ENCODE measurements around the gene SERGEF. TPM values are rescaled to one million over a fixed set of nuclear protein-coding genes. Genes with fewer than 3 reads are reported as not detected.

The SERGEF gene
- total and polyA plus RNA-seq, 12 donors, result 14.8 to 105 (median 19.9) TPM

GRCh38 chr11:17828311-17828751 lies 184.5 kb downstream of the SERGEF start:
- ATAC-seq (peak; percentile 78 to 98 (median 96)), DNase-seq (peak; percentile 37 to 44)
- intact Hi-C loops (cut with DNase I), result loop anchor here in 1 of 10 donors (5.0 kb wide), 1 partner anchor 56 kb away; no protein-coding TSS in a partner anchor
- TF ChIP-seq CTCF (IDR thresholded peaks at IDR 0.05), result no peak
- H3K4me1 ChIP-seq, result peaks cover 0 to 26% (median under 1%) of the 10 kb centered on the region in 9 donors
- H3K36me3 ChIP-seq, result no peaks in the 10 kb centered on the region
- WGBS, 2 donors, result 65 to 73% methylated on average over 9 of the region's 9 CpGs
- no peaks in the 10 kb centered on the region for H3K9me3 ChIP-seq
- H3K27ac ChIP-seq, result peak overlapping the region in 5 of 10 donors; percentile 1 to 56 (median 19)
- H3K4me3 ChIP-seq, result no peak overlapping the region
- no peaks in the 10 kb centered on the region for H3K27me3 ChIP-seq

- Histone ChIP-seq H3K27ac (no peak overlapping the region), H3K27me3 (no peaks in the 10 kb centered on the region), H3K4me1 (peaks cover 3 to 39% (median 14%) of the 10 kb centered on the region in 9 donors), H3K36me3 (no peaks in the 10 kb centered on the region), H3K9me3 (no peaks in the 10 kb centered on the region), H3K4me3 (no peak overlapping the region)
- ATAC-seq (no peak), DNase-seq (no peak)
- intact Hi-C loops (cut with DNase I), result loop anchor here in 1 of 10 donors (5.0 kb wide), 1 partner anchor 55 kb away; no protein-coding TSS in a partner anchor
- 91 to 93% methylated on average over 5 of the region's 5 CpGs for WGBS, 2 donors
- TF ChIP-seq CTCF (IDR thresholded peaks at IDR 0.05), result peak in 2 of 9 donors; percentile 13 to 17
Observed at GRCh38 chr11:17827006-17827405, 185.8 kb downstream of the SERGEF start.

- Histone ChIP-seq H3K9me3 (no peaks in the 10 kb centered on the region), H3K4me1 (peaks cover 8 to 29% (median 19%) of the 10 kb centered on the region in 9 donors), H3K36me3 (no peaks in the 10 kb centered on the region), H3K27me3 (no peaks in the 10 kb centered on the region), H3K27ac (peak overlapping the region in 7 of 10 donors; percentile 27 to 73 (median 49)), H3K4me3 (no peak overlapping the region)
- intact Hi-C loops (cut with DNase I), result no loop called here
- DNase-seq (no peak), ATAC-seq (peak in 3 of 8 donors; percentile 18 to 40 (median 31))
- 56 to 61% methylated on average over 5 of the region's 5 CpGs for WGBS, 2 donors
- TF ChIP-seq CTCF (IDR thresholded peaks at IDR 0.05), result no peak
Observed at GRCh38 chr11:17822401-17822781, 190.5 kb downstream of the SERGEF start.

- no peaks in the 10 kb centered on the region for H3K36me3 ChIP-seq
- H3K27me3 ChIP-seq, result no peaks in the 10 kb centered on the region
- no peak for TF ChIP-seq CTCF (IDR thresholded peaks at IDR 0.05)
- peak overlapping the region in 8 of 10 donors; percentile 27 to 73 (median 48) for H3K27ac ChIP-seq
- DNase-seq (peak in 1 of 2 donors; percentile 21), ATAC-seq (peak; percentile 51 to 92 (median 73))
- no peak overlapping the region for H3K4me3 ChIP-seq
- no peaks in the 10 kb centered on the region for H3K9me3 ChIP-seq
- WGBS, 2 donors, result 30 to 34% methylated on average over 4 of the region's 4 CpGs
- intact Hi-C loops (cut with DNase I), result no loop called here
- peaks cover 8 to 31% (median 17%) of the 10 kb centered on the region in 9 donors for H3K4me1 ChIP-seq
Observed at GRCh38 chr11:17821648-17822400, 191.0 kb downstream of the SERGEF start.

All from heart right ventricle (tissue), 16 donors.